Measurements from ENCODE around the gene ANGPT4. TPM values are rescaled to one million over a fixed set of nuclear protein-coding genes. Genes with fewer than 3 reads are reported as not detected.

The ANGPT4 gene
- total and polyA plus RNA-seq, 10 of the 15 experiments (the other 5 are each of a cell fraction or from before 2014, with no cell fraction given), result 0.01 to 0.16 TPM; not detected in 8

DNA sequence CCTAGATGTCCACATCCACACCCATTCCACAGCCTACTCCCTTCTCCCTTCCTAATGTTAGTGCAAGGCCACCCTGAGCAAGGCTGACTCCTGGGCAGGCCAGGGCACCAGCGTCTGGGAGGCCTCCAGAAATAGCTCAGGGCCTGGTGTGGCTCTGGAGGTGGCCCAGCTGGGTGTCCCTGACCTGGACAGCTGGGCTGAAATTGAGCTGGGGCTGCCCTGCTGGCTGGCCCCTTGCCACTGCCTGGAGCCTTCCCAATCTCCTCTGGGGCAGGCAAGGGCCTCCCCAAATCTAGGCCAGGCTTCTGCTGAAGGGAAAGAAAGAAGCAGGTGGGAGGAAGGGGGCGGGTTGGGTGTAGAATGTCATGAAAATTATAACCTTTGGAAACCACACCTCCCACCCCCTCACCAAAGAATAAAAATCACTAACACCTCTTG is 80.5 kb downstream of the ANGPT4 start:
- Histone ChIP-seq H3K36me3 (ENCODE audit: control insufficient read depth in 2 of 2, insufficient read depth in 2 of 2, low read length in 1 of 2) (no peaks in the 10 kb centered on the region), H3K4me3 (peak overlapping the region; percentile 28; the same call in 1 of the 2 replicates), H3K9me3 (replicated peaks; ENCODE audit: control insufficient read depth, insufficient read depth, low read length) (no peaks in the 10 kb centered on the region; the same call in 2 of the 3 replicates), H3K27me3 (replicated peaks in 1 of 2; ENCODE audit: control insufficient read depth in 2 of 2, insufficient read depth in 2 of 2, low read length in 1 of 2) (no peaks in the 10 kb centered on the region), H3K9ac (ENCODE audit: control insufficient read depth, insufficient read depth, low read length) (no peak overlapping the region), H3K27ac (ENCODE audit: control insufficient read depth, insufficient read depth) (no peak overlapping the region), H3K79me2 (ENCODE audit: control insufficient read depth, insufficient read depth, low read length) (peaks cover 18% of the 10 kb centered on the region), H4K20me1 (ENCODE audit: control insufficient read depth, insufficient read depth) (no peaks in the 10 kb centered on the region), H3K4me1 (ENCODE audit: control insufficient read depth, insufficient read depth, low read length) (peaks cover 16% of the 10 kb centered on the region), H3K4me2 (ENCODE audit: control insufficient read depth, insufficient read depth) (peak overlapping the region; percentile 78), H2AFZ (ENCODE audit: control insufficient read depth, low read depth, low read length) (no peak overlapping the region)
- in situ Hi-C loops (cut with MboI), result no loop called here
- SMC1A ChIA-PET (ENCODE audit: uncharacterized antibody, unreplicated experiment), result interaction anchor here (1.0 kb wide), 1 partner anchor 121 kb away, joined by 3 read pairs; no protein-coding TSS in a partner anchor
- intact Hi-C loops (cut with micrococcal nuclease; ENCODE audit: unreplicated experiment), result no loop called here
- TF ChIP-seq EGR1 (IDR thresholded peaks at IDR 0.05; ENCODE audit: borderline replicate concordance in 1 of 2, low read depth in 2 of 2, low read length in 2 of 2) (peak in 1 of 2 experiments; percentile 46; a peak in 1 of 3 replicates), IKZF1 (conservative IDR thresholded peaks at IDR 0.05) (no peak; the same call in 1 of the 2 replicates)
- FAIRE-seq (no peak), ATAC-seq (no peak), DNase-seq (ENCODE audit: low read depth, low spot score) (no peak)
- CTCF ChIA-PET, result interaction anchor here (1.0 kb wide), 1 partner anchor 120 kb away, joined by 5 read pairs; no protein-coding TSS in a partner anchor
- BruUV-seq (replicated peaks), result no TSS peak
- POLR2A ChIA-PET, result no interaction called here
- WGBS (ENCODE audit: insufficient coverage, insufficient replicate concordance, low lambda C conversion rate, missing lambda C conversion rate), result 92% methylated on average over 2 of the region's 2 CpGs
- RAD21 ChIA-PET (ENCODE audit: unreplicated experiment), result interaction anchor here (1.0 to 1.4 kb wide), 2 partner anchors 12 to 120 kb away, joined by 4 to 8 read pairs; no protein-coding TSS in a partner anchor

DNA sequence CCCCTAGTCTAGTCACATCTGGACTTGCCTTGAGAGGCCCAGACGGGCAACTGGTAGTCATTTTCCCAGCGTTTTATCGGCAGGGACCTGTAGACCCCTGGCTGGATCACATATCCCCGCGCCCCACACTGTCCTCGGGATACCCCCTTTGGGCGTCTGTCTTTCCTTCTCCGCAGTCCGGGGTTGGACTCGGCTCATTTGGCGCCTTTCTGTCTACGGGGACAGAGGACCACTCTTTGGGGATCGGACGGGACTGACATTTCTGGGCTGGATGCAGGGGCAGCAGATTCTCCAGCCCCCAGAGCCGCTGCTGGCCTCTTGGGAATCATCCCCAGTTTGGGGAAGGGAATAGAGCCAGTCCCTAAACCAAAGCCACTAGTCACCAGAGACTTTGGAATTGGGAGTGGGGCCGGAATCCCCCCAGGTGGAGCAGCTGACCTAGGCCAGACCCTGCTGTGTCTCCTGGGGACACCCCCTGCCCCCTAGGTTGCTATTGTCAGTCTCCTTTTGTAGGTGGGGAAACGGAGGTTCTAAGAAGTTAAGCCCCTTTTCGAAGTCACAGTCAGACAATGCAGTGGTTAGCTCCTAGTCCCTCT is 81.9 kb downstream of the ANGPT4 start:
- RAD21 ChIA-PET (ENCODE audit: unreplicated experiment), result interaction anchor here (1.5 to 2.4 kb wide), 3 partner anchors 9 to 54 kb away, joined by 4 to 16 read pairs (median 10); no protein-coding TSS in a partner anchor
- peak overlapping the region; percentile 93 for H3K27ac ChIP-seq (ENCODE audit: control insufficient read depth, insufficient read depth)
- H2AFZ ChIP-seq (ENCODE audit: control insufficient read depth, low read depth, low read length), result peak overlapping the region; percentile 92
- in situ Hi-C loops (cut with MboI) (loop anchor here (5.0 kb wide), 1 partner anchor 283 kb away; the partner anchor contains the start of gene PSMF1), intact Hi-C loops (cut with micrococcal nuclease; ENCODE audit: unreplicated experiment) (no loop called here)
- ATAC-seq (no peak; the same call in 1 of the 3 replicates), FAIRE-seq (no peak), DNase-seq (ENCODE audit: low read depth, low spot score) (no peak)
- no peaks in the 10 kb centered on the region for H3K36me3 ChIP-seq (ENCODE audit: control insufficient read depth in 2 of 2, insufficient read depth in 2 of 2, low read length in 1 of 2)
- BruUV-seq (replicated peaks), result TSS peak; percentile 75
- H3K4me2 ChIP-seq (ENCODE audit: control insufficient read depth, insufficient read depth), result peak overlapping the region; percentile 78
- no peaks in the 10 kb centered on the region for H4K20me1 ChIP-seq (ENCODE audit: control insufficient read depth, insufficient read depth)
- H3K9ac ChIP-seq (ENCODE audit: control insufficient read depth, insufficient read depth, low read length), result peak overlapping the region; percentile 86
- no peaks in the 10 kb centered on the region for H3K27me3 ChIP-seq (replicated peaks in 1 of 2; ENCODE audit: control insufficient read depth in 2 of 2, insufficient read depth in 2 of 2, low read length in 1 of 2)
- H3K4me3 ChIP-seq, result peak overlapping the region; percentile 79
- WGBS (ENCODE audit: insufficient coverage, insufficient replicate concordance, low lambda C conversion rate, missing lambda C conversion rate), result under 1% methylated on average over 17 of the region's 18 CpGs
- POLR2A ChIA-PET, result interaction anchor here (1.2 to 1.7 kb wide), 2 partner anchors 10 to 13 kb away, joined by 8 to 13 read pairs; no protein-coding TSS in a partner anchor
- peaks cover 16% of the 10 kb centered on the region for H3K4me1 ChIP-seq (ENCODE audit: control insufficient read depth, insufficient read depth, low read length)
- SMC1A ChIA-PET (ENCODE audit: uncharacterized antibody, unreplicated experiment), result interaction anchor here (1.3 to 3.3 kb wide), 3 partner anchors 15 to 121 kb away, joined by 3 to 18 read pairs (median 5); no protein-coding TSS in a partner anchor
- peaks cover 18% of the 10 kb centered on the region for H3K79me2 ChIP-seq (ENCODE audit: control insufficient read depth, insufficient read depth, low read length)
- no peaks in the 10 kb centered on the region; the same call in 2 of the 3 replicates for H3K9me3 ChIP-seq (replicated peaks; ENCODE audit: control insufficient read depth, insufficient read depth, low read length)
- CTCF ChIA-PET, result interaction anchor here (0.7 to 3.5 kb wide), 3 partner anchors 39 to 122 kb away, joined by 3 to 27 read pairs (median 4); no protein-coding TSS in a partner anchor
- TF ChIP-seq TARDBP (IDR thresholded peaks at IDR 0.05; ENCODE audit: borderline replicate concordance) (no peak), FOS (IDR thresholded peaks at IDR 0.05; ENCODE audit: borderline replicate concordance, extremely low read depth, insufficient read length) (no peak), SREBF1 (IDR thresholded peaks at IDR 0.05; ENCODE audit: low read length) (no peak), TCF7 (IDR thresholded peaks at IDR 0.05; ENCODE audit: borderline replicate concordance) (no peak), NFIC (IDR thresholded peaks at IDR 0.05; ENCODE audit: low read depth, low read length) (no peak), FOXK2 (IDR thresholded peaks at IDR 0.05) (no peak), KLF5 (IDR thresholded peaks at IDR 0.05; ENCODE audit: partially characterized antibody) (no peak), NBN (IDR thresholded peaks at IDR 0.05) (no peak)
- TF ChIP-seq, protein P1, sequence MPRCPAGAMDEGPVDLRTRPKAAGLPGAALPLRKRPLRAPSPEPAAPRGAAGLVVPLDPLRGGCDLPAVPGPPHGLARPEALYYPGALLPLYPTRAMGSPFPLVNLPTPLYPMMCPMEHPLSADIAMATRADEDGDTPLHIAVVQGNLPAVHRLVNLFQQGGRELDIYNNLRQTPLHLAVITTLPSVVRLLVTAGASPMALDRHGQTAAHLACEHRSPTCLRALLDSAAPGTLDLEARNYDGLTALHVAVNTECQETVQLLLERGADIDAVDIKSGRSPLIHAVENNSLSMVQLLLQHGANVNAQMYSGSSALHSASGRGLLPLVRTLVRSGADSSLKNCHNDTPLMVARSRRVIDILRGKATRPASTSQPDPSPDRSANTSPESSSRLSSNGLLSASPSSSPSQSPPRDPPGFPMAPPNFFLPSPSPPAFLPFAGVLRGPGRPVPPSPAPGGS (IDR thresholded peaks at IDR 0.05; ENCODE audit: borderline replicate concordance, insufficient read depth, low read depth, low read length, poor library complexity, severe bottlenecking), result no peak
- TF ChIP-seq, protein P2, sequence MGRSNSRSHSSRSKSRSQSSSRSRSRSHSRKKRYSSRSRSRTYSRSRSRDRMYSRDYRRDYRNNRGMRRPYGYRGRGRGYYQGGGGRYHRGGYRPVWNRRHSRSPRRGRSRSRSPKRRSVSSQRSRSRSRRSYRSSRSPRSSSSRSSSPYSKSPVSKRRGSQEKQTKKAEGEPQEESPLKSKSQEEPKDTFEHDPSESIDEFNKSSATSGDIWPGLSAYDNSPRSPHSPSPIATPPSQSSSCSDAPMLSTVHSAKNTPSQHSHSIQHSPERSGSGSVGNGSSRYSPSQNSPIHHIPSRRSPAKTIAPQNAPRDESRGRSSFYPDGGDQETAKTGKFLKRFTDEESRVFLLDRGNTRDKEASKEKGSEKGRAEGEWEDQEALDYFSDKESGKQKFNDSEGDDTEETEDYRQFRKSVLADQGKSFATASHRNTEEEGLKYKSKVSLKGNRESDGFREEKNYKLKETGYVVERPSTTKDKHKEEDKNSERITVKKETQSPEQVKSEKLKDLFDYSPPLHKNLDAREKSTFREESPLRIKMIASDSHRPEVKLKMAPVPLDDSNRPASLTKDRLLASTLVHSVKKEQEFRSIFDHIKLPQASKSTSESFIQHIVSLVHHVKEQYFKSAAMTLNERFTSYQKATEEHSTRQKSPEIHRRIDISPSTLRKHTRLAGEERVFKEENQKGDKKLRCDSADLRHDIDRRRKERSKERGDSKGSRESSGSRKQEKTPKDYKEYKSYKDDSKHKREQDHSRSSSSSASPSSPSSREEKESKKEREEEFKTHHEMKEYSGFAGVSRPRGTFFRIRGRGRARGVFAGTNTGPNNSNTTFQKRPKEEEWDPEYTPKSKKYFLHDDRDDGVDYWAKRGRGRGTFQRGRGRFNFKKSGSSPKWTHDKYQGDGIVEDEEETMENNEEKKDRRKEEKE (IDR thresholded peaks at IDR 0.05), result no peak
